Keratinocyte (primary cell): ENCODE data around the gene PITPNM3. TPM values are rescaled to one million over a fixed set of nuclear protein-coding genes. Genes with fewer than 3 reads are reported as not detected.

Experiments
- DNase-seq: peaks from one replicate; pipeline ENCODE4 v3.0.0-alpha.2; 2011; ENCODE audit warnings: low read depth, missing footprints, low spot score
- FAIRE-seq: peaks from 2 replicates; lab custom pipeline; 2011; peaks lifted over from hg19 to GRCh38; lab: Jason Lieb, UNC
- H2AFZ ChIP-seq: 2 replicates; pipeline ENCODE4 v1.6.0; 2012; ENCODE audit warnings: low read length, control low read depth, inconsistent platforms; ENCODE audit not compliant: control insufficient read depth
- H3K27ac ChIP-seq: 2 replicates; pipeline ENCODE4 v1.5.1; 2011; ENCODE audit warnings: low read length; ENCODE audit not compliant: control insufficient read depth, insufficient read depth
- H3K27me3 ChIP-seq: 3 replicates; pipeline ENCODE4 v1.6.0; 2011; ENCODE audit warnings: low read length; ENCODE audit not compliant: control insufficient read depth, insufficient read depth; ENCODE audit errors: extremely low read depth
- H3K36me3 ChIP-seq, 2 experiments: 2 replicates in 1 of 2; 3 replicates in 1 of 2; pipeline ENCODE4 v1.5.1; 2011; ENCODE audit warnings: low read length in 2 of 2, mild to moderate bottlenecking in 1 of 2; ENCODE audit not compliant: control insufficient read depth in 2 of 2, insufficient read depth in 2 of 2; ENCODE audit errors: extremely low read depth in 1 of 2
- H3K4me1 ChIP-seq: 3 replicates; pipeline ENCODE4 v1.5.1; 2011; ENCODE audit warnings: low read length; ENCODE audit not compliant: control insufficient read depth, insufficient read depth; ENCODE audit errors: extremely low read depth
- H3K4me2 ChIP-seq: 3 replicates; pipeline ENCODE4 v1.6.0; 2011; ENCODE audit warnings: low read depth, low read length; ENCODE audit not compliant: control insufficient read depth, insufficient read depth; ENCODE audit errors: extremely low read depth
- H3K4me3 ChIP-seq, 3 experiments: fragments of 200-600 bp in 1 of 3; sonication (generic) in 1 of 3; 2 replicates in 2 of 3; 3 replicates in 1 of 3; pipeline ENCODE4 v1.5.1; 2011 to 2016; ENCODE audit warnings: low read length in 3 of 3, mild to moderate bottlenecking in 3 of 3, control low read depth in 2 of 3, inconsistent platforms in 1 of 3, low read depth in 1 of 3, mixed read lengths in 1 of 3, mixed run types in 1 of 3, moderate library complexity in 1 of 3; ENCODE audit not compliant: control insufficient read depth in 2 of 3, insufficient read depth in 2 of 3; ENCODE audit errors: extremely low read depth in 1 of 3
- H3K79me2 ChIP-seq: 2 replicates; pipeline ENCODE4 v1.6.0; 2012; ENCODE audit warnings: low read length; ENCODE audit not compliant: control insufficient read depth, insufficient read depth
- H3K9ac ChIP-seq: 3 replicates; pipeline ENCODE4 v1.6.0; 2011; ENCODE audit warnings: low read length; ENCODE audit not compliant: control insufficient read depth, insufficient read depth; ENCODE audit errors: extremely low read depth
- H3K9me1 ChIP-seq: 3 replicates; pipeline ENCODE4 v1.6.0; 2011; ENCODE audit warnings: low read length; ENCODE audit not compliant: control insufficient read depth, insufficient read depth; ENCODE audit errors: extremely low read depth
- H3K9me3 ChIP-seq: 2 replicates; pipeline ENCODE4 v1.5.1; 2012; ENCODE audit warnings: low read depth, low read length; ENCODE audit not compliant: control insufficient read depth
- H4K20me1 ChIP-seq: 3 replicates; pipeline ENCODE4 v1.6.0; 2011; ENCODE audit warnings: low read length; ENCODE audit not compliant: control insufficient read depth, insufficient read depth; ENCODE audit errors: extremely low read depth
- CTCF ChIP-seq, 3 experiments: IDR thresholded peaks in 1 of 3; conservative IDR thresholded peaks in 1 of 3; optimal IDR thresholded peaks in 1 of 3; 2 replicates in 2 of 3; 3 replicates in 1 of 3; pipeline versions ENCODE3 to v1.5.1; 2011; ENCODE audit warnings: low read length in 3 of 3, mild to moderate bottlenecking in 3 of 3, moderate library complexity in 2 of 3, control low read depth in 1 of 3, inconsistent platforms in 1 of 3; ENCODE audit not compliant: insufficient read depth in 2 of 3; ENCODE audit errors: extremely low read depth in 1 of 3
- EZH2 ChIP-seq: IDR thresholded peaks from one replicate; pipeline ENCODE4 v1.6.1; 2012; ENCODE audit warnings: inconsistent platforms, mild to moderate bottlenecking, low read length, moderate library complexity
- dilution Hi-C: fragments of 300-500 bp; cut with MboI; formaldehyde crosslinking; loops from one replicate; pipeline ENCODE4 v1.7.0; 2020; ENCODE audit warnings: low sequenced_read_pairs; ENCODE audit not compliant: extremely low pct_ligation_motif_present
- polyA plus RNA-seq, 5 experiments: library from polyadenylated mRNA; depleted of rRNA in 3 of 5; stranded (reverse) in 3 of 5; stranded (forward) in 1 of 5; unstranded in 1 of 5; fragments of >200 nt; gene quantifications; 1 replicate in 1 of 5; 2 replicates in 3 of 5; 3 replicates in 1 of 5; pipeline versions ENCODE4 v1.2.1 to v1.2.3, GENCODE V29; 2011 to 2012; ENCODE audit warnings: missing spikeins in 2 of 5, low read depth in 1 of 5, low replicate concordance in 1 of 5

Gene PITPNM3
- polyA plus RNA-seq, 1 donor (not counting 4 experiments of a cell fraction or from before 2014, with no cell fraction given): 7.7 TPM

GRCh38 chr17:6531575-6531974 is 24.8 kb downstream of the PITPNM3 start:
- Histone ChIP-seq H3K27ac (no peak overlapping the region), H2AFZ (no peak overlapping the region), H3K4me1 (no peaks in the 10 kb centered on the region), H3K27me3 (no peaks in the 10 kb centered on the region), H3K9me3 (no peaks in the 10 kb centered on the region), H4K20me1 (no peaks in the 10 kb centered on the region), H3K4me3 (no peak overlapping the region), H3K4me2 (no peak overlapping the region), H3K9me1 (no peaks in the 10 kb centered on the region), H3K9ac (no peak overlapping the region), H3K79me2 (no peaks in the 10 kb centered on the region), H3K36me3 (peaks cover 0 to 1% of the 10 kb centered on the region in 2 experiments)
- FAIRE-seq (no peak), DNase-seq (no peak)
- TF ChIP-seq CTCF (optimal IDR thresholded peaks at IDR 0.05 in 1 of 3, IDR thresholded peaks at IDR 0.05 in 1 of 3, conservative IDR thresholded peaks at IDR 0.05 in 1 of 3; ENCODE audit: extremely low read depth in 1 of 3, insufficient read depth in 2 of 3, low read length in 3 of 3) (no peak), EZH2 (no peak)
- dilution Hi-C loops: no loop called here

GRCh38 chr17:6530324-6530920 is 25.9 kb downstream of the PITPNM3 start:
- H3K36me3 ChIP-seq: peaks cover 0 to 1% of the 10 kb centered on the region in 2 experiments
- no peak for DNase-seq
- no peak overlapping the region for H3K9ac ChIP-seq
- H3K4me2 ChIP-seq: no peak overlapping the region
- no peak overlapping the region for H3K4me3 ChIP-seq
- TF ChIP-seq EZH2 (no peak), CTCF (optimal IDR thresholded peaks at IDR 0.05 in 1 of 3, IDR thresholded peaks at IDR 0.05 in 1 of 3, conservative IDR thresholded peaks at IDR 0.05 in 1 of 3; ENCODE audit: extremely low read depth in 1 of 3, insufficient read depth in 2 of 3, low read length in 3 of 3) (no peak)
- no peaks in the 10 kb centered on the region for H3K27me3 ChIP-seq
- no peaks in the 10 kb centered on the region for H3K9me3 ChIP-seq
- no peaks in the 10 kb centered on the region for H3K9me1 ChIP-seq
- no peak for FAIRE-seq
- dilution Hi-C loops: no loop called here
- H4K20me1 ChIP-seq: no peaks in the 10 kb centered on the region
- no peaks in the 10 kb centered on the region for H3K79me2 ChIP-seq
- H3K4me1 ChIP-seq: no peaks in the 10 kb centered on the region
- no peak overlapping the region for H2AFZ ChIP-seq
- H3K27ac ChIP-seq: no peak overlapping the region
